Natural killer cell (primary cell): ENCODE measurements around the gene PRKAR1B. TPM values are rescaled to one million over a fixed set of nuclear protein-coding genes. Genes with fewer than 3 reads are reported as not detected.

Experiments used
- ATAC-seq, 3 donors: fragments of 150-1000 bp in 2 of 3; fragments of 200-7000 bp in 1 of 3; cut with Tn5 transposase; 1 replicate in 1 of 3; 2 replicates in 2 of 3; pipeline ENCODE4 v1.10.0; 2021; ENCODE audit warnings: mild to moderate bottlenecking in 2 of 3, moderate library complexity in 2 of 3
- DNase-seq, 2 donors: peaks; one replicate each; pipeline versions ENCODE4 v3.0.0 to v3.0.0-alpha.2; 2013 to 2021; ENCODE audit warnings: mixed read lengths in 1 of 2
- H3K27ac ChIP-seq: one replicate; pipeline ENCODE4 v1.5.1; 2013; ENCODE audit warnings: mild to moderate bottlenecking, low read length
- H3K27me3 ChIP-seq: one replicate; pipeline ENCODE4 v1.6.1; 2013; ENCODE audit warnings: low read length; ENCODE audit not compliant: control insufficient read depth, insufficient read depth
- H3K36me3 ChIP-seq: one replicate; pipeline ENCODE4 v1.6.1; 2013; ENCODE audit warnings: low read length; ENCODE audit not compliant: control insufficient read depth, insufficient read depth
- H3K4me1 ChIP-seq: one replicate; pipeline ENCODE4 v1.6.1; 2013; ENCODE audit warnings: low read length; ENCODE audit not compliant: control insufficient read depth, insufficient read depth
- H3K4me3 ChIP-seq: one replicate; pipeline ENCODE4 v1.5.1; 2013; ENCODE audit warnings: low read length
- H3K9me3 ChIP-seq: one replicate; pipeline ENCODE4 v1.6.1; 2013; ENCODE audit warnings: low read length; ENCODE audit not compliant: control insufficient read depth, insufficient read depth
- H3K27ac Mint-ChIP-seq, 2 donors: one replicate each; pipeline ENCODE4 v1.8.0; 2022; ENCODE audit warnings: mild to moderate bottlenecking in 2 of 2, mixed read lengths in 2 of 2, moderate library complexity in 1 of 2
- H3K27me3 Mint-ChIP-seq, 2 donors: one replicate each; pipeline ENCODE4 v1.8.0; 2022; ENCODE audit warnings: low read depth in 2 of 2, mixed read lengths in 2 of 2
- H3K36me3 Mint-ChIP-seq: one replicate; pipeline ENCODE4 v1.8.0; 2022; ENCODE audit warnings: mixed read lengths
- H3K4me1 Mint-ChIP-seq, 2 donors: one replicate each; pipeline ENCODE4 v1.8.0; 2022; ENCODE audit warnings: mixed read lengths in 2 of 2
- H3K4me3 Mint-ChIP-seq: one replicate; pipeline ENCODE4 v1.8.0; 2022; ENCODE audit warnings: mild to moderate bottlenecking, moderate library complexity, mixed read lengths
- H3K9me3 Mint-ChIP-seq, 2 donors: one replicate each; pipeline ENCODE4 v1.8.0; 2022; ENCODE audit warnings: mixed read lengths in 2 of 2
- CTCF ChIP-seq: fragments of 200-600 bp; IDR thresholded peaks from one replicate; pipeline ENCODE4 v1.8.0; 2022; ENCODE audit warnings: antibody characterized with exemption
- WGBS: methylation state at CpG from one replicate; pipeline ENCODE4 v1.1.7; 2013; ENCODE audit warnings: missing lambda C conversion rate; ENCODE audit not compliant: insufficient coverage; 5-methylcytosine and 5-hydroxymethylcytosine counted together
- intact Hi-C: fragments of 100-400 bp; cut with micrococcal nuclease; formaldehyde crosslinking; loops from one replicate; pipeline ENCODE4 v1.14.2; 2022
- total RNA-seq, 4 donors: library from RNA; stranded (reverse); fragments of 120-200 nt in 1 of 4; gene quantifications; one replicate each; pipeline versions ENCODE4 v1.2.3 to v1.2.4, GENCODE V29; 2013 to 2022

The PRKAR1B gene
- total RNA-seq, 3 donors from 2014 or later (not counting 1 experiment from before 2014, with no cell fraction given), result 2.4 to 3.8 (median 3.0) TPM

DNA sequence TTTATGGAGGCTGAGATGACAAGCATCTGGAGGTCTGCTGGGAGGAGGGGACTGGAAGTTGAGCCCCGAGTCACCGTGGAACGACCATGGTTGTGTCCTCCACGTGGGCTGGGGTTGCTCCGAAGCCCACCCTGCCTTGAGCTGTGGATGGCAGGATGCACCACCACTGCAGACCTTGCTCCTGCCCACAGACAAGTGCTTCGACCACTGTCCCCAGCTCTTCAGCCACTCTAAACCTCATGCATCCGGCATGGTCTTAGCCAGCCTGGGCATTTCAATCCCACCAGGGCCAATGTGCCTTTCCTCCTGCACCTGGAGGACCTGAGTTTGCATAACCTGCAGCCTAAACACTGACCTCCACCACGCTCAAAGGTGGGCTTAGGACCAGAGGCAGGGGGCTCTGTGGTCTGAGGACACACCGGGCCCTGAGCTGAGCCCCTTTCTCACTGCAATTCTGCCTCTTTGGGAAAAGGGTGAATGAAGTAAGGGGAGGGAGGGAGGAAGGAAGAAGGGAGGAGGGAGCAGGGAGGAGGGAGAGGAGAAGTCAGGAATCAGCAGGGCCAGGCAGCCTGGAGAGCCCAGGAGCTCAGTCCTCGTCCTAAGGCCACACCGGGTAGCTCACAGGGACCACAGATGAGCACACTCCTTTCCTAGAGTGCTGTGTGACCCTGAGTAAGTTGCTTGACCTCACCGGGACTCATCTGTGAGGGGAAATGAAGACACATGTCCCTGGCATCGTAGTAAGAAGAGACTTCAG, 45.4 kb downstream of the PRKAR1B start:
- no peaks in the 10 kb centered on the region for H3K4me1 ChIP-seq
- DNase-seq, result no peak
- 96% methylated on average over 13 of the region's 13 CpGs for WGBS
- no peak overlapping the region for H3K27ac Mint-ChIP-seq
- H3K9me3 Mint-ChIP-seq, result peaks cover 3 to 9% of the 10 kb centered on the region in 2 donors
- intact Hi-C loops, result no loop called here
- H3K27me3 ChIP-seq, result no peaks in the 10 kb centered on the region
- H3K27me3 Mint-ChIP-seq, result no peaks in the 10 kb centered on the region
- H3K27ac ChIP-seq, result no peak overlapping the region
- H3K4me1 Mint-ChIP-seq, result no peaks in the 10 kb centered on the region
- no peak for TF ChIP-seq CTCF
- H3K4me3 ChIP-seq, result no peak overlapping the region
- no peaks in the 10 kb centered on the region for H3K36me3 ChIP-seq
- H3K36me3 Mint-ChIP-seq, result peaks cover 6% of the 10 kb centered on the region
- no peak overlapping the region for H3K4me3 Mint-ChIP-seq
- H3K9me3 ChIP-seq, result peaks cover 13% of the 10 kb centered on the region
- ATAC-seq, result no peak

GRCh38 chr7:680411-681127, 46.5 kb downstream of the PRKAR1B start:
- ATAC-seq (no peak), DNase-seq (no peak)
- intact Hi-C loops, result no loop called here
- H3K27ac ChIP-seq, result no peak overlapping the region
- H3K4me3 ChIP-seq, result no peak overlapping the region
- no peaks in the 10 kb centered on the region for H3K27me3 ChIP-seq
- peaks cover 3% of the 10 kb centered on the region in 2 donors for H3K9me3 Mint-ChIP-seq
- no peak for TF ChIP-seq CTCF
- no peak overlapping the region for H3K4me3 Mint-ChIP-seq
- peaks cover 11% of the 10 kb centered on the region for H3K9me3 ChIP-seq
- 96% methylated on average over 23 of the region's 25 CpGs for WGBS
- no peaks in the 10 kb centered on the region for H3K27me3 Mint-ChIP-seq
- no peaks in the 10 kb centered on the region for H3K36me3 Mint-ChIP-seq
- no peaks in the 10 kb centered on the region for H3K4me1 ChIP-seq
- no peaks in the 10 kb centered on the region for H3K36me3 ChIP-seq
- no peak overlapping the region for H3K27ac Mint-ChIP-seq
- H3K4me1 Mint-ChIP-seq, result no peaks in the 10 kb centered on the region

- peaks cover 0 to 2% of the 10 kb centered on the region in 2 donors for H3K9me3 Mint-ChIP-seq
- no peaks in the 10 kb centered on the region for H3K36me3 Mint-ChIP-seq
- DNase-seq, result no peak
- H3K4me3 ChIP-seq, result no peak overlapping the region
- no peaks in the 10 kb centered on the region for H3K27me3 Mint-ChIP-seq
- H3K27me3 ChIP-seq, result no peaks in the 10 kb centered on the region
- no peak overlapping the region for H3K27ac Mint-ChIP-seq
- H3K9me3 ChIP-seq, result peaks cover 4% of the 10 kb centered on the region
- H3K27ac ChIP-seq, result no peak overlapping the region
- no peaks in the 10 kb centered on the region for H3K36me3 ChIP-seq
- no peak overlapping the region for H3K4me3 Mint-ChIP-seq
- H3K4me1 Mint-ChIP-seq, result peaks cover 0 to 7% of the 10 kb centered on the region in 2 donors
- TF ChIP-seq CTCF, result no peak
- ATAC-seq, result no peak
- H3K4me1 ChIP-seq, result no peaks in the 10 kb centered on the region
- WGBS, result 96% methylated on average over 23 of the region's 23 CpGs
- intact Hi-C loops, result no loop called here
Measured at GRCh38 chr7:676972-677385, 50.1 kb downstream of the PRKAR1B start.
